DOHH2 (cell line): Measurements from ENCODE around the gene L3MBTL3.

Experiments used
- EZH2phosphoT487 ChIP-seq: fragments of 200-600 bp; sonication (generic); IDR thresholded peaks from 2 replicates; pipeline ENCODE4 v1.6.1; 2017; ENCODE audit warnings: borderline replicate concordance, mild to moderate bottlenecking, antibody characterized with exemption, low read length, moderate library complexity, mixed read lengths
- TF ChIP-seq, protein P1 (sequence below): fragments of 200-600 bp; sonication (generic); IDR thresholded peaks from one replicate; pipeline ENCODE4 v1.5.1; 2014; ENCODE audit warnings: antibody characterized with exemption, mild to moderate bottlenecking, low read depth, low read length; ENCODE audit not compliant: poor library complexity, severe bottlenecking

DNA sequence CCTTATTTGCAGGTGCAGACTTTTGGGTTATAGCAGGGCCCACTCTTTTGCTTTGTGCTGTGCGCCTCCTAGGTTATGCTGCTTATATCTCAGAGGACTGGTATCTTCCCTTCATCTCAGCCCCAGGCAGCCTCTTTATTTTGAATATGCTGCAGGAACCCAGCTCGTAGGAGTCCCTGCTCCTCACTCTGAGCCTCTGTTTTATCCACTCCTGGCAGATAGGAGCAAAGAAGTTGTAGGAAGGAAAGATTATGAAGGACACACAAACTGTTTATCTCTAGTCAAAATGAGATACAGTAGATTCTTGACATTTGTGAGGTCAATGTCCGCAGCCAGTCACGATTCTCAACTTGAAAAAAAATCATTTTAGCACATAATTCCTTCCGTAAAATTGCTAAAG, 15.6 kb downstream of the L3MBTL3 start:
- TF ChIP-seq, protein P1, sequence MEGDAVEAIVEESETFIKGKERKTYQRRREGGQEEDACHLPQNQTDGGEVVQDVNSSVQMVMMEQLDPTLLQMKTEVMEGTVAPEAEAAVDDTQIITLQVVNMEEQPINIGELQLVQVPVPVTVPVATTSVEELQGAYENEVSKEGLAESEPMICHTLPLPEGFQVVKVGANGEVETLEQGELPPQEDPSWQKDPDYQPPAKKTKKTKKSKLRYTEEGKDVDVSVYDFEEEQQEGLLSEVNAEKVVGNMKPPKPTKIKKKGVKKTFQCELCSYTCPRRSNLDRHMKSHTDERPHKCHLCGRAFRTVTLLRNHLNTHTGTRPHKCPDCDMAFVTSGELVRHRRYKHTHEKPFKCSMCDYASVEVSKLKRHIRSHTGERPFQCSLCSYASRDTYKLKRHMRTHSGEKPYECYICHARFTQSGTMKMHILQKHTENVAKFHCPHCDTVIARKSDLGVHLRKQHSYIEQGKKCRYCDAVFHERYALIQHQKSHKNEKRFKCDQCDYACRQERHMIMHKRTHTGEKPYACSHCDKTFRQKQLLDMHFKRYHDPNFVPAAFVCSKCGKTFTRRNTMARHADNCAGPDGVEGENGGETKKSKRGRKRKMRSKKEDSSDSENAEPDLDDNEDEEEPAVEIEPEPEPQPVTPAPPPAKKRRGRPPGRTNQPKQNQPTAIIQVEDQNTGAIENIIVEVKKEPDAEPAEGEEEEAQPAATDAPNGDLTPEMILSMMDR = no peak
- no peak for TF ChIP-seq EZH2phosphoT487
